ENCODE results near the gene GOT1.
A peak's percentile ranks its signal among the peaks of the same experiment; 100 is the strongest.

The GOT1 gene

GRCh38 chr10:99395750-99396445, 34.5 kb downstream of the GOT1 start:
- peaks cover 1 to 6% of the 10 kb centered on the region in 2 donors for H3K4me1 Mint-ChIP-seq
- H3K9me3 Mint-ChIP-seq: no peaks in the 10 kb centered on the region
- no peak overlapping the region for H3K27ac Mint-ChIP-seq
- ATAC-seq (replicated peaks): no peak
- H3K4me3 Mint-ChIP-seq: no peak overlapping the region
- H3K27me3 Mint-ChIP-seq: no peaks in the 10 kb centered on the region
- no peak for DNase-seq
- H3K36me3 Mint-ChIP-seq: peaks cover 7 to 17% of the 10 kb centered on the region in 2 donors

GRCh38 chr10:99394761-99395386, 35.5 kb downstream of the GOT1 start:
- H3K27ac Mint-ChIP-seq: no peak overlapping the region
- no peaks in the 10 kb centered on the region for H3K27me3 Mint-ChIP-seq
- peaks cover 7 to 17% of the 10 kb centered on the region in 2 donors for H3K36me3 Mint-ChIP-seq
- peaks cover 1 to 6% of the 10 kb centered on the region in 2 donors for H3K4me1 Mint-ChIP-seq
- DNase-seq (no peak), ATAC-seq (replicated peaks) (no peak)
- no peak overlapping the region for H3K4me3 Mint-ChIP-seq
- no peaks in the 10 kb centered on the region for H3K9me3 Mint-ChIP-seq

- DNase-seq (no peak), ATAC-seq (replicated peaks) (no peak)
- Mint-ChIP-seq H3K27me3 (no peaks in the 10 kb centered on the region), H3K4me3 (no peak overlapping the region), H3K36me3 (peaks cover 7 to 17% of the 10 kb centered on the region in 2 donors), H3K9me3 (no peaks in the 10 kb centered on the region), H3K4me1 (peaks cover 1 to 6% of the 10 kb centered on the region in 2 donors), H3K27ac (no peak overlapping the region)
Measured at GRCh38 chr10:99394256-99394655, 36.2 kb downstream of the GOT1 start.

DNA sequence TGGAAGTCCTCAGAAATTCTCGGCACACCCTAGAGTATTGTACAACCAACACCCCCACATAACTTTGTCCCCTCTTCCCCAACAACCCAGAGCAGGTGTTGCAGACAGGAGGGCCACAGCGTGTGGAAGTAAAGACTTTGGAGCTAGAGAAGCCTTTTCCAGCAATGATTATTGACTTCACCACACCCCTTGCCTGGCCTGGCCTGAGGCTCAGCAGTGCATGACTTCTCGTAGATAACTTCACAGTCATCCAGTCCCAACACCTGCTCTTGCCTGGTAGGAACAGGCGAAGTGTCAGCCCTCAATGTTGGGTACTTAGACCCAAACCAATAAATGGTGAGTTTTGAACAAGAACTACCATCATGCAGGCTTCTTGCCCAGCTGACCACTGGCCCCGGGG, 36.7 kb downstream of the GOT1 start:
- no peak overlapping the region for H3K4me3 Mint-ChIP-seq
- ATAC-seq (replicated peaks): peak in 1 of 2 donors; percentile 18
- peaks cover 1 to 6% of the 10 kb centered on the region in 2 donors for H3K4me1 Mint-ChIP-seq
- no peak for DNase-seq
- peaks cover 7 to 17% of the 10 kb centered on the region in 2 donors for H3K36me3 Mint-ChIP-seq
- no peaks in the 10 kb centered on the region for H3K9me3 Mint-ChIP-seq
- H3K27me3 Mint-ChIP-seq: no peaks in the 10 kb centered on the region
- H3K27ac Mint-ChIP-seq: no peak overlapping the region

- no peak overlapping the region for H3K4me3 Mint-ChIP-seq
- H3K9me3 Mint-ChIP-seq: no peaks in the 10 kb centered on the region
- H3K27ac Mint-ChIP-seq: no peak overlapping the region
- peaks cover 1 to 6% of the 10 kb centered on the region in 2 donors for H3K4me1 Mint-ChIP-seq
- DNase-seq: no peak
- ATAC-seq (replicated peaks): no peak
- no peaks in the 10 kb centered on the region for H3K27me3 Mint-ChIP-seq
- peaks cover 7 to 16% of the 10 kb centered on the region in 2 donors for H3K36me3 Mint-ChIP-seq
Measured at GRCh38 chr10:99393036-99393435, 37.4 kb downstream of the GOT1 start.

GRCh38 chr10:99391346-99391745, 39.1 kb downstream of the GOT1 start:
- Mint-ChIP-seq H3K9me3 (no peaks in the 10 kb centered on the region), H3K4me3 (no peak overlapping the region), H3K27ac (no peak overlapping the region), H3K4me1 (peaks cover 1 to 6% of the 10 kb centered on the region in 2 donors), H3K27me3 (no peaks in the 10 kb centered on the region), H3K36me3 (peaks cover 4 to 8% of the 10 kb centered on the region in 2 donors)
- ATAC-seq (replicated peaks) (no peak), DNase-seq (no peak)

DNA sequence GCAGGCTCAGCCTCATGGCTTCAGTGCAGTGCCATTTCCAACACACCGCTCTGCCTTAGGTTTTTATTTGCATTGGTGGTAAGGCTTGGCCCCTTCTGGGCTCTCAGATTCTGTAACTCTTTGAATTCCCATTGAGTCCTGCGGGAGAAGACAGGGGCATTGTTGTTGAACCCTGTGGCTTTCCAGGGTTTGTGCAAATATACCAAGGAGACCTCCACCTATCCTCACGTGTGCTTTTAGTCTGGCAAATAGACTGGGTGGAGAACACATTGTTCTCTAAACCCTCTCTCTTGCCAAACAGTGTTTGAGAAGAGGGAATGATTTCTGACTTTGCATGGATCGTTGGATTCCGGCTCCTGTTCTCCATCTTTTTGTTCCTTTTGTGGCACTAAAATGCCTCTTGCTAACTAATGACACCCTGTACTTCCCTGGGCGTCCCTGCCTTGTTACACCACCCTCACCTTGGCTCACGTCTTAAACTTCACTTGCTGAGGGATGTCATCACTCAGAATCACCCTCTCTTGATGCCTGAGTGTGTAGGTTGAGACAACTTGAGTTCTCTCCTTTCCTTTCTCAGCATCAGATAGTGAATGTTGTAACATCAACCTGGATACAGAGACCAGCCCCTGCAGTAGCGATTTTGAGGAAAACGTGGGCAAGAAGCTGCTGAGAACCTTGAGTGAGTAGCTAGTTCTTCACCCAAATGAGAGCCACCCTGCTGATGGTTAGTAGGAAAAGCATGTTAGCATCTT, 40.5 kb downstream of the GOT1 start:
- DNase-seq (no peak), ATAC-seq (replicated peaks) (no peak)
- Mint-ChIP-seq H3K27ac (no peak overlapping the region), H3K27me3 (peaks cover 0 to 4% of the 10 kb centered on the region in 2 donors), H3K9me3 (no peaks in the 10 kb centered on the region), H3K4me1 (peaks cover 1 to 6% of the 10 kb centered on the region in 2 donors), H3K36me3 (peaks cover 0 to 3% of the 10 kb centered on the region in 2 donors), H3K4me3 (no peak overlapping the region)

GRCh38 chr10:99387541-99387940, 42.9 kb downstream of the GOT1 start:
- Mint-ChIP-seq H3K27me3 (peaks cover 0 to 4% of the 10 kb centered on the region in 2 donors), H3K36me3 (no peaks in the 10 kb centered on the region), H3K4me1 (no peaks in the 10 kb centered on the region), H3K9me3 (no peaks in the 10 kb centered on the region), H3K27ac (no peak overlapping the region), H3K4me3 (no peak overlapping the region)
- ATAC-seq (replicated peaks) (no peak), DNase-seq (no peak)

GRCh38 chr10:99387071-99387470, 43.4 kb downstream of the GOT1 start:
- no peaks in the 10 kb centered on the region for H3K36me3 Mint-ChIP-seq
- H3K4me1 Mint-ChIP-seq: no peaks in the 10 kb centered on the region
- ATAC-seq (replicated peaks): no peak
- no peaks in the 10 kb centered on the region for H3K9me3 Mint-ChIP-seq
- DNase-seq: no peak
- no peak overlapping the region for H3K27ac Mint-ChIP-seq
- peaks cover 0 to 4% of the 10 kb centered on the region in 2 donors for H3K27me3 Mint-ChIP-seq
- H3K4me3 Mint-ChIP-seq: no peak overlapping the region

GRCh38 chr10:99382176-99382575, 48.2 kb downstream of the GOT1 start:
- no peak for ATAC-seq (replicated peaks)
- DNase-seq: no peak
- H3K4me3 Mint-ChIP-seq: no peak overlapping the region

GRCh38 chr10:99375426-99375825, 55.0 kb downstream of the GOT1 start:
- no peaks in the 10 kb centered on the region for H3K9me3 Mint-ChIP-seq
- peaks cover 5 to 11% of the 10 kb centered on the region in 2 donors for H3K4me1 Mint-ChIP-seq
- H3K27me3 Mint-ChIP-seq: peaks cover 0 to 6% of the 10 kb centered on the region in 2 donors
- H3K4me3 Mint-ChIP-seq: no peak overlapping the region
- H3K27ac Mint-ChIP-seq: no peak overlapping the region
- H3K36me3 Mint-ChIP-seq: no peaks in the 10 kb centered on the region
- DNase-seq: no peak
- no peak for ATAC-seq (replicated peaks)

More at GRCh38 chr10:99382176-99382575, 48.2 kb downstream of the GOT1 start:
- no peaks in the 10 kb centered on the region for H3K36me3 Mint-ChIP-seq
- H3K9me3 Mint-ChIP-seq: no peaks in the 10 kb centered on the region
- peaks cover 4 to 6% of the 10 kb centered on the region in 2 donors for H3K27me3 Mint-ChIP-seq
- no peak overlapping the region for H3K27ac Mint-ChIP-seq
- H3K4me1 Mint-ChIP-seq: no peaks in the 10 kb centered on the region

- DNase-seq (no peak), ATAC-seq (replicated peaks) (no peak)
- peaks cover 5 to 11% of the 10 kb centered on the region in 2 donors for H3K4me1 Mint-ChIP-seq
- no peaks in the 10 kb centered on the region for H3K36me3 Mint-ChIP-seq
- H3K9me3 Mint-ChIP-seq: no peaks in the 10 kb centered on the region
- no peak overlapping the region for H3K27ac Mint-ChIP-seq
- H3K27me3 Mint-ChIP-seq: peaks cover 0 to 6% of the 10 kb centered on the region in 2 donors
- no peak overlapping the region for H3K4me3 Mint-ChIP-seq
Measured at GRCh38 chr10:99374972-99375371, 55.5 kb downstream of the GOT1 start.

DNA sequence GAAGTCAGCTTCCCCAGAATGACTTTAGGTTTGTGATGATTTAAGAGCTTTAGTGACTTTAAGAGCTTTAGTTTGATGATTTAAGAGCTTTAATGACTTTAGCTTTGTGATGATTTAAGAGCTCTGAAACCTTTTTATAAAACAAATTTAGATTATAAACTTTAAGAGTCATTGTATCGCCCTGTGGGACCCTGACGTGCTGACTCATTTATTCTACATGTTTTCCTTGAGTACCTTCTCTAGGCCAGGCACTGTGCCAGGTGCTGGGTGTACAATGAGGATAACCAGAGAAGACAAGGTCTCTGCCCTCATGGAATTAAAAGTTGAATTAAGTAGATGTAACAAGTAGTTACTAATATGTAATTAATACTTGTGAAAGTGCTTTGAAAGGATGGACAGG, 55.9 kb downstream of the GOT1 start:
- Mint-ChIP-seq H3K4me1 (peaks cover 5 to 11% of the 10 kb centered on the region in 2 donors), H3K27ac (no peak overlapping the region), H3K27me3 (peaks cover 4 to 9% of the 10 kb centered on the region in 2 donors), H3K36me3 (no peaks in the 10 kb centered on the region), H3K9me3 (no peaks in the 10 kb centered on the region), H3K4me3 (no peak overlapping the region)
- ATAC-seq (replicated peaks) (no peak), DNase-seq (no peak)

DNA sequence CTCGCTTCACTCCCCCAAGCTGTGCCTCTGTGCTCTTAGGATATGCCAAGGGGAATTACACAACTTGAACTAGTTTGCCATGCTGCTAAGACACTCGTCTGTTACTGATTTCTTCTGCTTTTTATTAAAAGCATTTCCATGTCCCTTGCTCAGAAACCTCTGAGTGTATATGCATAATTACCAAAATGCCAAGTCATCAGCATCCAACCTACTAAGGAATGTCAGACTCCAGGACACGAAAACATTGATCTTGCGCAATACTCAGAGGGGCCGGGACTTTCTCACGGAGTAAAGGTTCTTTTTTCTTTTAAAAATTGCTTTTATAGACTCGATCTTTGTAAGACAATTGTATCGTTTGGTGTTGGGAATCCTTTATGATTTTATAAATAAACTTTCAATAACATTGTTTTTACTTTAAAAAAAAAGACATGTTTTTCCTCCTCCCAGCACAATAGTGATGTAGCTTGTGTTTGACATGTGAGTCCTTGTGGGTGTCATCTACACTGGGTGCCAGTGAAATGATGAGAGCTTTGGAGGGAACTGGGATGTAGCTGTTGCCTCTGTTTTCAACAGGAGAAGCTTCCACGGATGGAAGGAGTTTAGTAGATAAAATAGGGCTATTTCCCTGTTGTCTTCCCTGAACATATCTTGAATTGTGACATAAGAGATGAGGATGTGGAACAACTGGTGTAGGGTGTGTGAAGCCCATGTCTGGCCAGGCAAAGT, 57.7 kb downstream of the GOT1 start:
- Mint-ChIP-seq H3K4me1 (peaks cover 5 to 11% of the 10 kb centered on the region in 2 donors), H3K27ac (no peak overlapping the region), H3K36me3 (no peaks in the 10 kb centered on the region), H3K4me3 (no peak overlapping the region), H3K9me3 (no peaks in the 10 kb centered on the region), H3K27me3 (peaks cover 5 to 8% of the 10 kb centered on the region in 2 donors)
- no peak for DNase-seq
- ATAC-seq (replicated peaks): no peak
